ENCODE measurements around the gene DOCK10.

DOCK10 gene

GRCh38 chr2:224757934-224758548 lies 284.2 kb downstream of the DOCK10 start:
- TF ChIP-seq, protein P1, sequence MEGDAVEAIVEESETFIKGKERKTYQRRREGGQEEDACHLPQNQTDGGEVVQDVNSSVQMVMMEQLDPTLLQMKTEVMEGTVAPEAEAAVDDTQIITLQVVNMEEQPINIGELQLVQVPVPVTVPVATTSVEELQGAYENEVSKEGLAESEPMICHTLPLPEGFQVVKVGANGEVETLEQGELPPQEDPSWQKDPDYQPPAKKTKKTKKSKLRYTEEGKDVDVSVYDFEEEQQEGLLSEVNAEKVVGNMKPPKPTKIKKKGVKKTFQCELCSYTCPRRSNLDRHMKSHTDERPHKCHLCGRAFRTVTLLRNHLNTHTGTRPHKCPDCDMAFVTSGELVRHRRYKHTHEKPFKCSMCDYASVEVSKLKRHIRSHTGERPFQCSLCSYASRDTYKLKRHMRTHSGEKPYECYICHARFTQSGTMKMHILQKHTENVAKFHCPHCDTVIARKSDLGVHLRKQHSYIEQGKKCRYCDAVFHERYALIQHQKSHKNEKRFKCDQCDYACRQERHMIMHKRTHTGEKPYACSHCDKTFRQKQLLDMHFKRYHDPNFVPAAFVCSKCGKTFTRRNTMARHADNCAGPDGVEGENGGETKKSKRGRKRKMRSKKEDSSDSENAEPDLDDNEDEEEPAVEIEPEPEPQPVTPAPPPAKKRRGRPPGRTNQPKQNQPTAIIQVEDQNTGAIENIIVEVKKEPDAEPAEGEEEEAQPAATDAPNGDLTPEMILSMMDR (IDR thresholded peaks at IDR 0.05; ENCODE audit: insufficient read depth, missing control alignments): no peak

DNA sequence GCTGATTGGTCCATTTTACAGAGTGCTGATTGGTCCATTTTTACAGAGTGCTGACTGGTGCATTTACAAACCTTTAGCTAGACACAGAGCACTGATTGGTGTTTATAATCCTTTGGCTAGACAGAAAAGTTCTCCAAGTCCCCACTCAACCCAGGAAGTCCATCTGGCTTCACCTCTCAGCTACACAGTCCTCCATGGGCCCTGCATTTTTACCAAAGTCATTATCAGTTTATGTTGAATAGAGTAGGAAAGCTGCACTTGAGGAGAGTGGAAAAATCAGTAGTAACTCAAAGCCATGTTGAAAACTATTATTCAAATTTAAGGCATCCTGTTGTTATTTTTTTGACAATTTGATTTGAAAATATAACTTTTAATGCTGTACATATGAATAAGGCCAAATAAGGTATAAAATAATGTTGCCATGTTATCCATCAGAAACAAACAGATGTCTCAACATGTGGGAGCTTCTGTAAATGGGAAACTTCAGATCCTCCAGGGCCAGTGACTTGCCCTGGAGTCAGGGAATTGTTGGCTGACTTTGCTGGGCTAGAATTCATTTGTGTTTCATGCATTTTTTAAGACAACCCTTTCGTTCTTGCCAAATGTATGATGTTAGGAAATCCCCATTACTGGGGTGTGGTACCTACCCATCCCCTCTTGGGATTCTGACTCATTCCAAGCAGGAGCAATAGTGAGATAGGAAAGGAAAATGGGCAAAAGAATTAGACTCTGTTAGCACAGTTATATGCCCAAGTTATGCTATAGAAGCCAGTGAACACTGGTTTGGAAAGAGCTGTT lies 288.3 kb downstream of the DOCK10 start:
- FAIRE-seq: no peak
- TF ChIP-seq, protein P1 (IDR thresholded peaks at IDR 0.05; ENCODE audit: insufficient read depth, missing control alignments): no peak
- no peak for DNase-seq (ENCODE audit: insufficient read length, low spot score)

More at GRCh38 chr2:224757934-224758548, 284.2 kb downstream of the DOCK10 start:
- DNase-seq (ENCODE audit: insufficient read length, low spot score) (no peak), FAIRE-seq (no peak)

- FAIRE-seq (no peak), DNase-seq (ENCODE audit: insufficient read length, low spot score) (no peak)
- TF ChIP-seq, protein P1 (IDR thresholded peaks at IDR 0.05; ENCODE audit: insufficient read depth, missing control alignments): no peak
These were observed 290.1 kb downstream of the DOCK10 start for GRCh38 chr2:224751996-224752698.

DNA sequence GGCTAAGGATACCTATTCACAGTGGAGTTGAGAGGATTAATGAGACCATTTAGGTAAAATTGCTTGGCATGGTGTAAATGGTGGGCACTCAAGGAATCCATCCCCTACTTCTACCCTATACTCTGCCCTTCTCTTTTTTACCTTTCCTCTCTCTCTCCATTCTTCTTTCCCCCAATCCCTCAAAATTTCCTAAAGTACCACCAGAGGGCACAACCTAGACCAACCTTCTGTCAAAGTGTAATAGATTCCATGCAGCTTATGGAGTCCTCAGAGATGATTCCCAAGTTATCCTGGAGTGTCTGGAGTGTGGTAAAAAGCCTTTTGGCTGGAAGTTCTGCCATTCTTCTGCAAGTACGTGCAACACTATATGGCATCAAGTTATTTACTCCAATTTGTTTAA lies 293.1 kb downstream of the DOCK10 start:
- FAIRE-seq: no peak
- DNase-seq (ENCODE audit: insufficient read length, low spot score): no peak
- TF ChIP-seq, protein P1 (IDR thresholded peaks at IDR 0.05; ENCODE audit: insufficient read depth, missing control alignments): peak; percentile 9

- DNase-seq (ENCODE audit: insufficient read length, low spot score): no peak
- TF ChIP-seq, protein P1 (IDR thresholded peaks at IDR 0.05; ENCODE audit: insufficient read depth, missing control alignments): no peak
- FAIRE-seq: no peak
These were observed 294.5 kb downstream of the DOCK10 start for GRCh38 chr2:224747765-224748164.

DNA sequence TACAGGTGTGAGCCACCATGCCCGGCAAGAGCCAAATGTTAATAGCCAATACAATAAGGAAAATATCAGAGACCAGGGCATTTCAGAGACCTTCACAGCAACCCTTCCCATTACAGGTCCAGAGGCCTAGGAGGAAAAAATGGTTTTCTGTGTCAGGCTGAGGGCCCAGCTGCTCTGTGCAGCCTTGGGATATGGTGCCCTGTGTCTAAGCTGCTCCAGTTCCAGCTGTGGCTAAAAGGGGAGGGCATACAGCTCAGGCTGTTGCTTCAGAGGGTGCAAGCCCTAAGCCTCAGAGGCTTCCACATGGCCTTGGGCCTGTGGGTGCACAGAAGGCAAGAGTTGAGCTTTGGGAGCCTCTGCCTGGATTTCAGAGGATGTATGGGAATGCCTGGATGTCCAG lies 306.0 kb downstream of the DOCK10 start:
- DNase-seq (ENCODE audit: insufficient read length, low spot score) (no peak), FAIRE-seq (no peak)
- TF ChIP-seq, protein P1 (IDR thresholded peaks at IDR 0.05; ENCODE audit: insufficient read depth, missing control alignments): no peak

Data from D721Med (cell line).